DOHH2 (cell line): ENCODE data around the gene GLOD5.

Experiments used
- H3F3A ChIP-seq: fragments of 200-600 bp; sonication (generic), shearing (Covaris generic); 2 replicates; pipeline ENCODE4 v1.6.0; 2016; ENCODE audit warnings: antibody characterized with exemption, mild to moderate bottlenecking; ENCODE audit not compliant: control insufficient read depth, insufficient read depth
- H3K27ac ChIP-seq: fragments of 200-600 bp; sonication (generic); 2 replicates; pipeline ENCODE4 v1.5.1; 2014; ENCODE audit warnings: low read depth, mild to moderate bottlenecking, low read length, moderate library complexity
- H3K27me3 ChIP-seq: fragments of 200-600 bp; sonication (generic); 2 replicates; pipeline ENCODE4 v1.6.1; 2014; ENCODE audit warnings: mild to moderate bottlenecking, low read length, mixed read lengths; ENCODE audit not compliant: control insufficient read depth
- H3K36me3 ChIP-seq: fragments of 200-600 bp; sonication (generic); 2 replicates; pipeline ENCODE4 v1.6.1; 2014; ENCODE audit warnings: mild to moderate bottlenecking, low read length, moderate library complexity, mixed read lengths; ENCODE audit not compliant: control insufficient read depth
- H3K4me1 ChIP-seq: fragments of 200-600 bp; sonication (generic); 2 replicates; pipeline ENCODE4 v1.6.1; 2014; ENCODE audit warnings: mild to moderate bottlenecking, low read length, mixed read lengths; ENCODE audit not compliant: control insufficient read depth
- H3K4me2 ChIP-seq: fragments of 200-600 bp; sonication (generic); 2 replicates; pipeline ENCODE4 v1.6.0; 2014; ENCODE audit warnings: mild to moderate bottlenecking, low read length, moderate library complexity
- H3K4me3 ChIP-seq: fragments of 200-600 bp; sonication (generic); 2 replicates; pipeline ENCODE4 v1.5.1; 2014; ENCODE audit warnings: mild to moderate bottlenecking, low read length, mixed read lengths
- H3K79me2 ChIP-seq: fragments of 200-600 bp; sonication (generic); 2 replicates; pipeline ENCODE4 v1.6.1; 2014; ENCODE audit warnings: mild to moderate bottlenecking, low read length, mixed read lengths; ENCODE audit not compliant: control insufficient read depth
- H3K9me2 ChIP-seq: fragments of 200-600 bp; sonication (generic); replicated peaks from 2 replicates; pipeline ENCODE4 v1.6.1; 2014; ENCODE audit warnings: mild to moderate bottlenecking, low read length, mixed read lengths; ENCODE audit not compliant: control insufficient read depth
- H3K9me3 ChIP-seq: fragments of 200-600 bp; sonication (generic); 2 replicates; pipeline ENCODE4 v1.6.1; 2014; ENCODE audit warnings: antibody characterized with exemption, low read length, mixed read lengths; ENCODE audit not compliant: control insufficient read depth, insufficient read depth
- H4K20me1 ChIP-seq: fragments of 200-600 bp; sonication (generic); 2 replicates; pipeline ENCODE4 v1.6.0; 2014; ENCODE audit warnings: low read depth, mild to moderate bottlenecking, antibody characterized with exemption, low read length, moderate library complexity; ENCODE audit not compliant: control insufficient read depth, insufficient read depth
- CTCF ChIP-seq: fragments of 200-600 bp; sonication (generic); IDR thresholded peaks from one replicate; pipeline ENCODE4 v1.5.1; 2014; ENCODE audit warnings: antibody characterized with exemption, mild to moderate bottlenecking, low read depth, low read length; ENCODE audit not compliant: poor library complexity, severe bottlenecking
- EZH2phosphoT487 ChIP-seq: fragments of 200-600 bp; sonication (generic); IDR thresholded peaks from 2 replicates; pipeline ENCODE4 v1.6.1; 2017; ENCODE audit warnings: borderline replicate concordance, mild to moderate bottlenecking, antibody characterized with exemption, low read length, moderate library complexity, mixed read lengths

GLOD5 gene

DNA sequence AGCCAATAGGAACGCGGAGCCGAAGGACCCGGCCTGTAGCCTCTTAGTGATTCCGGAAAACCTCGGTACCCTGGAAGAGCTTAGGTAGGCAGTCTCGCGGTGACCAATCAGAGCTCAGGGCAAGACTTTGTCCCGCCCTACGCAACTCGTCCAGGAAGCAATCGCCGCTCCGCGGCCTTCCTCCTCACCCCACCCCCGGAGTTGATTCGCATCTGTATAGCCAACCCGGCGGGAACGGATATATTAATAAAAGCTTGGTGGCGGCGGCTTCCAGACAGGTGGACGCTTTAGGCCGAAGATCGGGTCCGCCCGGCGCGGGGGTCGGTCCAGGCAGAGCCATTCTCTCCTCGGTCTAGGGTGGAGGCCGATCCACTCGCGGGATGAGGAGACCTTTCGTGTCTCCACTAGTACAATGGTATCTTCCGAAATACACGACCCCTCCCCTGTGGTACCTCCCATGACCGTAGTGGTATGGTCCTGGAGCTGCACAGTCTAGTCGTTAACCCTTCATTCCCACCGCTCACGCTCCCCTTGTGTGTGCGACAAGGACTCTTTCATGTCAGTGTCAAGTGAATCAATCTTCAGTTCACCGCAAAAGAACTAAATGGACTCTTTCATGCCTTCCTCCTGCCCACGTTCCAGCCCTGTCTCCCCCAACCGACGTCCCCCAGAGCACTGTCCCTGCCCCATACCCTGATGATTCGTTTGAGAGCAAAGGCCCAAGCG lies 24.2 kb upstream of the GLOD5 start:
- Histone ChIP-seq H3K4me3 (peak overlapping the region; percentile 88), H3K4me1 (peaks cover 18% of the 10 kb centered on the region), H3F3A (no peaks in the 10 kb centered on the region), H3K27ac (peak overlapping the region; percentile 89), H4K20me1 (no peaks in the 10 kb centered on the region), H3K79me2 (peaks cover 5% of the 10 kb centered on the region), H3K4me2 (peak overlapping the region; percentile 98), H3K9me2 (no peaks in the 10 kb centered on the region), H3K27me3 (no peaks in the 10 kb centered on the region), H3K9me3 (no peaks in the 10 kb centered on the region), H3K36me3 (no peaks in the 10 kb centered on the region)
- no peak for TF ChIP-seq CTCF
- TF ChIP-seq EZH2phosphoT487, result no peak

GRCh38 chrX:48737940-48738339 lies 23.6 kb upstream of the GLOD5 start:
- Histone ChIP-seq H3K79me2 (peaks cover 5% of the 10 kb centered on the region), H3K4me1 (peaks cover 18% of the 10 kb centered on the region), H3K36me3 (no peaks in the 10 kb centered on the region), H4K20me1 (no peaks in the 10 kb centered on the region), H3K9me3 (no peaks in the 10 kb centered on the region), H3K4me3 (peak overlapping the region; percentile 88), H3K27ac (peak overlapping the region; percentile 89), H3K9me2 (no peaks in the 10 kb centered on the region), H3K27me3 (no peaks in the 10 kb centered on the region), H3F3A (no peaks in the 10 kb centered on the region), H3K4me2 (peak overlapping the region; percentile 98)
- no peak for TF ChIP-seq EZH2phosphoT487
- no peak for TF ChIP-seq CTCF

DNA sequence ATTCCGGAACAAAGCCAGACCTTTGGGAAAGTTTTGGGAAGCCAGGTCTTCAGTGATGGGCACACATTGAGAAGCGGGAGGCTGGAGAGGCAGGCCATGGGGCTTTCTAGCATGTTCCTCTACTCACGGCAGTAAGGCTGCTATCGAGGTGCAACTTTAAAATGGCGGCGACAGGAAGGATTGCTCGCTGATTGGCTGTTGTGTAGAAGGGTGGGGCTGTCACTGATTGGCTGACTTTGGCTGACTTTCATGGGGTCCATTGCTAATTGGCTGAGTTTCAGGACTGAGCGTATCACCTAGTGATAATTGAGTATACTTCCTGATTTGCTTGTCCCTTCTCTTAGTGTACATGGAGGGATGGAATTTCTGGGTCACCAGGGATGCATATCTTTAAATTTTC lies 19.7 kb upstream of the GLOD5 start:
- TF ChIP-seq EZH2phosphoT487, result no peak
- no peak for TF ChIP-seq CTCF
- no peaks in the 10 kb centered on the region for H3K36me3 ChIP-seq
- no peak overlapping the region for H3K27ac ChIP-seq
- H3K9me2 ChIP-seq, result no peaks in the 10 kb centered on the region
- H3K79me2 ChIP-seq, result no peaks in the 10 kb centered on the region
- H4K20me1 ChIP-seq, result no peaks in the 10 kb centered on the region
- no peaks in the 10 kb centered on the region for H3K9me3 ChIP-seq
- peaks cover 10% of the 10 kb centered on the region for H3K4me1 ChIP-seq
- no peak overlapping the region for H3K4me3 ChIP-seq
- H3K27me3 ChIP-seq, result no peaks in the 10 kb centered on the region
- H3F3A ChIP-seq, result no peaks in the 10 kb centered on the region
- no peak overlapping the region for H3K4me2 ChIP-seq
